ENCODE measurements around the gene SIAH2.

DNA sequence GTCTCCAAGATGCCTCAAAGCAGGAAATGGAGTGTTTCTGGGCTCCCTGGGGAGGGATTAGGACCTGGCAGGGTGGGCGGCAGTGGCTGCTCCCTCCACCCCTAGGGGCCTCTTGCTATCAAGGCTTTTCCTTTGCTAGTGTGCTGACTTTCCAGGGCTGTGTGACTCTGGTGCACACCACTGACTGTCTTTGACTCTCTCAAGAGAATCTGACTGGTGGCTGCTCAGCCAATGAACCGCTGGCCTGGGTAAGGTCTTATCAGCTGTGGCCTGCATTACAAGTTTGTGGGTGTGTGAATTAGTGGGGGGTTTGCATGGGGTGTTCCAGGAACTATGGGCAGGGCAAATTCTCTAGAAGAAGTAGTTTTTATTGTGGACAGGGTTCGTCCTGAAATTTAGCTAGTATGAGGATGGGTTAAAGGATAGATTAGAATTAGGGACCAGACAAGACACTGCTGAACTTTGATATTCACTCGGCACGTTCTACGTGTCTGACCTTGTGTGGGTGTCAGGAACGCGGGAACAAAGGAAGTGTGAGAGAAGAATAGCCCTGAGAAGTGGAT lies 29.5 kb downstream of the SIAH2 start:
- TF ChIP-seq, protein P1, sequence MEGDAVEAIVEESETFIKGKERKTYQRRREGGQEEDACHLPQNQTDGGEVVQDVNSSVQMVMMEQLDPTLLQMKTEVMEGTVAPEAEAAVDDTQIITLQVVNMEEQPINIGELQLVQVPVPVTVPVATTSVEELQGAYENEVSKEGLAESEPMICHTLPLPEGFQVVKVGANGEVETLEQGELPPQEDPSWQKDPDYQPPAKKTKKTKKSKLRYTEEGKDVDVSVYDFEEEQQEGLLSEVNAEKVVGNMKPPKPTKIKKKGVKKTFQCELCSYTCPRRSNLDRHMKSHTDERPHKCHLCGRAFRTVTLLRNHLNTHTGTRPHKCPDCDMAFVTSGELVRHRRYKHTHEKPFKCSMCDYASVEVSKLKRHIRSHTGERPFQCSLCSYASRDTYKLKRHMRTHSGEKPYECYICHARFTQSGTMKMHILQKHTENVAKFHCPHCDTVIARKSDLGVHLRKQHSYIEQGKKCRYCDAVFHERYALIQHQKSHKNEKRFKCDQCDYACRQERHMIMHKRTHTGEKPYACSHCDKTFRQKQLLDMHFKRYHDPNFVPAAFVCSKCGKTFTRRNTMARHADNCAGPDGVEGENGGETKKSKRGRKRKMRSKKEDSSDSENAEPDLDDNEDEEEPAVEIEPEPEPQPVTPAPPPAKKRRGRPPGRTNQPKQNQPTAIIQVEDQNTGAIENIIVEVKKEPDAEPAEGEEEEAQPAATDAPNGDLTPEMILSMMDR (conservative IDR thresholded peaks at IDR 0.05 in 1 of 2, IDR thresholded peaks at IDR 0.05 in 1 of 2; ENCODE audit: extremely low read depth in 1 of 2, insufficient read depth in 1 of 2, low read depth in 1 of 2, low read length in 2 of 2): no peak
- TF ChIP-seq EZH2 (IDR thresholded peaks at IDR 0.05; ENCODE audit: borderline replicate concordance, low read length): no peak

Data from mammary epithelial cell (primary cell).